GM19397 (cell line): ENCODE results near the gene CDX2.

Experiments used
- ATAC-seq: cut with Tn5 transposase; IDR thresholded peaks from one replicate; pipeline ENCODE4 v1.9.1; 2021; ENCODE audit warnings: mild to moderate bottlenecking, moderate library complexity; ENCODE audit not compliant: unreplicated experiment

Gene CDX2

DNA sequence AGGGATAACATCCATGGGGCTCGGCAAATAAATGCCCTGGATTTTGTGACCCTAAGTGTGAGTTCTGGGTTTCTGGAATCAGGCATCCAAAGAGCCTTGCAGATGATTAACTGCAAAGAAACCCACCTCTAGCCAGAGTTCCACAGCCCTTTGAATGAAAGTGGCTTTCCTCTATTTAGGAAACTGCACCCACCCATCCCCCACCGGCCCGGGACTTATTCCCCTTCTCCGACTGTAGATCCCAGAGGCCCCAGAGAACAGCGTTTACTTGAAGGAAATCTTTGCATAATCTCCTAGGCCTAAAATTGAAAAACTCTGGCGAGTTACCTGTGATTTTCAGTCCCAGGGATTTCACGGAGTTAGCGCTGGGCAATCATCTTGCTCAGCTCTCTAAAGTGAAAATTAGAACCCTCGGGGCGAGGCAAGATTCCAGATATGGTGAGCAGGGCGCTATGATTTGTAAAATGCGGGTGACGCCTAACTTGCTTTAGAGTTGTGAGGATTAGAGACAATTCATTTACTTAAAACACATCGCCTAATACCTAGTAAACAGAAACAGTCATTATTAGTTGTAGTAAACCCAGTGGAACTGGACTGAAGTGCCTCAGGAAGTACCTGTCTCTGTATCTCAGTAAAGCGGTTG, 10.0 kb upstream of the CDX2 start:
- no peak for ATAC-seq

- ATAC-seq, result no peak
These were observed 9.3 kb upstream of the CDX2 start for GRCh38 chr13:27978301-27978968.

DNA sequence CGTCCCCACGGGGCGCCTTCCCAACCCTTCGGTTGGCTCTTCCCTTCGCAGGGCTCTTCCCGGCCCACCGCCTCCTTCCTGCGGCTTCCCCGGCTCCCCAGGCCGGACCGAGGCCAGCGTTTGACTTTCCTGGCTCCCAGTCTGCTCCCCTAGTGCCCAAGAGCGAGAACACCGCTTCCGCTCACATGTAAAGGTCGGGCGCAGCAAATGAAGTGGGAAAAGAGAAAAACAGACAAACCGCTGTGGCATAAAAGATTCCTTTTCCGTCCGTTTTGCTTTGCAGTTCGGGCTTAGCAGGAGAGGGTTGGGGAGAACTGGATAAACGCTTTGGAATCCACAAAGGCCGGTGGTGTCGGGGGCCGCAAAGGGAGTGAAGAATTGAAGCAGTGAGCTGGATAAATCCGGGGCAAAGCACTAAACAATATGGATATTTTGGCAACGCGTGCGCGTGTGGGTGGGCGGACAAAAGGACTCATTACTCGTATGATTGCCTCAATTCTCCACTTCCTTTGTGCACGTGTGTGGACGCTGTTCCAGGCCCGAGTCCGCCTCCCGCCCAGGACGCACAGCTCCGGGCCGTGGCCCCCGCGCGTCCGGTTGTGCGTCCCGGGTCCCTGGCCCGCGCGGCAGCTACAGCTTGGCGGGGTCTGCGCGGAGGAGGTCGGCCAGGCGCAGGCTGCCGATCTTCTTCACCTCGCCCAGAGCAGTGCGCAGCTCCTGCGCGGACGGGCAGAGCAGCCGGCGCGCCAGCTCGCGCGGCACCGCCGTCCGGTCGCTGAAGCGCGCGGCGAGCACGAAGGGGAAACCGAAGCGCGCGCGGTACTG, 8.6 kb upstream of the CDX2 start:
- no peak for ATAC-seq

- no peak for ATAC-seq
These were observed 7.4 kb upstream of the CDX2 start for GRCh38 chr13:27976362-27977091.

- ATAC-seq, result no peak
These were observed 6.6 kb upstream of the CDX2 start for GRCh38 chr13:27975564-27976361.

GRCh38 chr13:27973961-27974662, 5.0 kb upstream of the CDX2 start:
- no peak for ATAC-seq

DNA sequence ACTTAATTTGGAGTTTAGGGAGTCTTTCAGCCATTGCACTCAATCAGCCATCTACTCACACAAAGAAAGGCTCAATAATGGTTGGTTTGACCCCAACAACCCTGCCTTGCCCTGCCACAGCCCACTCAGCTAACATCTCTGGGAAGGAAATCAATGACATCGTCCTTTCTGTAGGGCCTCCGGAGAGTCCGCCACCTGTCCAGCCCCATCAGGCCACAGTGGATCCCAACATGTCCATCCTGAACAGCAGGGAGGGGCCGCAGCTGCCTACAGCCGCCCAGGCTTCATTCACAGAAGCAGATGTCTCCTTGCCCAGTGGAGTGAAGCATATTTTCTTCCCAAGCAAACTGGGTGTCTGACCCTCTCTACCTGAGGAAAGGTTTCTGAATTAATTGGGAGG, 4.2 kb upstream of the CDX2 start:
- ATAC-seq, result no peak

- ATAC-seq, result no peak
These were observed 3.3 kb upstream of the CDX2 start for GRCh38 chr13:27972478-27972820.

DNA sequence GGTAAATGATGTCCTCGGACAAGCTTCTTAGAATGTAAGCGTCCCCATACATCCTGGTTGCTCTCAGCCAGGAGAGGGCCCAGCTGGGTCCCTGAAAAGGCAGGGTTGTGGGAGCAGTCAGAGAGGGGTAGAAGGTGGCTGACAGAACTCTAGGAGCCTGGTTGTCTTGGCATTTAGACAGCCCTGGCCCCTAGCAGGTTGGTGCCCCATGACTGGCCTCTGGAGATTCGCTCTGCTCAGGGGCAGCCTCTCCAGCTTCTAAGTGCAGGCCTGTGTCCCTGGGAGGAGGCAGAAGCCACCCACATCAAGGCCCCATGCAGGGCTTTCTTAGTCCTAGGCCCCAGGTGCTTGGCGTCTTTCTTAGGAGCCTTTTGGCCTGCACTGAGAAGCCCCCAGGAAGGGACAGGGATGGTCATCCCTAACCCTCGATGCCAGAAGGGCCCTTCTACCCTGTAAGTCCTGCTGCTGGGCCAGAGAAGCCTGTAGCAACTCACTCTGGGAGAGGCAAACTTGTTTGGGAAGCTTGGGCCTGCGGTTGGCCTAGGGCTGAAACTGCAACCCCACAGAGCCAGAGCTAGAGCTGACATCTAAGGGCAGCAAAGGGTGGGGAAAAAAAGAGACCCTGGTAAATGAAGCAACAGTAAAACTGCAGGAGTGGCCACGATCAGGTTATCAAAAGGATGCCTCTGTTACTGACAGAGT, 2.8 kb upstream of the CDX2 start:
- no peak for ATAC-seq

DNA sequence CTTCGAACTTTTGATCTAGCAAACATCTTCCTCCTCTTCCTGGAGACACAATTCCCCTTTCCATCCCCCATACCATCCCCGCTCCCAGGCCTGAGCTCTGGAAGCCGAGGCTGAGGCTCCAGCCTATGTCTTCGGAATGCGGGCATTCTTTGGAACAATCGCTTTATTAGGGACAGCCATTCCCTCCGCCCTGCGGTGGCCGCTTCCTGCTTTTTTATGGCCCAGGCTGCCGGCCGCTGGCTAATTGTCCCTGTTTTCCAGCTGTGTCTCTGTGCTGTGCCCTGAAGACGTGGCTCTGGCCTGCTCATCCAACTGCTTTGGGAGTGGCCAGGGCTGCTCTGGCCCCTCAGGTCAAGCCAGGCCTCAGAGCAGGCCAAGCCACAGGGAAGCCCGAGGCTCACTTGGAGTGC, 2.1 kb upstream of the CDX2 start:
- ATAC-seq, result no peak

DNA sequence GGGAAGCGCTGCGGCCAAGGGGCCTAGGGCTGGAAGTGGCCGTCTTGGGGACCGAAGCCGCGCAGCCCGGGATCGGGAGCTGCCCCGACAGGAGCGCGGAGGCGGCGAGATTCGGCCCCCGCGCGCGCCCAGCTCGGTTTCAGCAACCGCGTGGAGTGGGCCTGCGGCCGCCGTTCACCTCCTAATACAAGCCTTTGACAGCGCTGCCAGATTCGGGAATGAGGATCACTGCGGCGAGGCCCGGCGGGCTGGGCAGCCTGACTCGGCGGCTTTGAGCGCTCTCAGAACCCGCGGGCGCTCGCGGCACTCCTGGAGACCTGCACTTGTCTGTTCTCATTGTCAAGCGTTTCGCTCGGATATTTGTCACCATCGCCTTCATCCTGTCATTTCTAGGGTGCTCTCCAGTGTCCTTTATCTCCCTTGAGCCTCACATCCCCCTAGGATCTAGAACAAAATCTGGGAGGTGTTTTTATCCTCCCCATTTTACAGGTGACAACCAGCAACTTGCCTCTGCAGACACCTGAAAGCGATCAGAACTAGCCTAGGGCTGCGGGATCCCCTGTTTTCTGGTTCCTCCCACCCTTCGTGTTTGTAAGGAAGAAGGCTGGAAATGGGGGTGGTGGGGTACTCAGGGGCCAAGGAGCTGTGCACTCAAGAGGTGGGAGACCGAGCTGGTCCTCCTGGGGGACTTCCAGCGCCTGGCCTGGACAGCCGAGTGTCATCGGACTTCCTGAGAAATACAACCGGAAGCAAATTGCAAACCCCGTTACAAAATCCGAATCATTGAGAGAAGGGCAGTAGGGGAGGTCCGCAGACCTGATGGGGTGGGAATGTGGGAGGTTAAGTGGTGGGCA, 1.5 kb upstream of the CDX2 start:
- no peak for ATAC-seq

DNA sequence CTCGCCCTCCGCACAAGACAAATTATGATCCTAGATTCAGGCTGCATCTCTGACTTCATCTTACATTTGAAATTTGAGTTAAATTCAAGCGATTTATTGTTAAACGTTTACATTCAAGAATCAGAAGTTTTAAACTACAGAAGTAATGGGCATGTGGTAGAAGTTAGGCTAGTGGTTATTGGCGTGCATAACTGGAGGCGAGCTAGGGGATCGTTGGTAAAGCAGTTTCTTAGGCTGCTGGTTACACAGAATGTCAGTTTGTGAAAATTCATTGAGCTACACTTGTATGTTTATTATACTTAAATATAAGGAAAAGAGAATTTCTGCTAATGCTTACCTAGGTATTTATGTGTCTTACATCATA, 733 bp upstream of the CDX2 start:
- no peak for ATAC-seq

DNA sequence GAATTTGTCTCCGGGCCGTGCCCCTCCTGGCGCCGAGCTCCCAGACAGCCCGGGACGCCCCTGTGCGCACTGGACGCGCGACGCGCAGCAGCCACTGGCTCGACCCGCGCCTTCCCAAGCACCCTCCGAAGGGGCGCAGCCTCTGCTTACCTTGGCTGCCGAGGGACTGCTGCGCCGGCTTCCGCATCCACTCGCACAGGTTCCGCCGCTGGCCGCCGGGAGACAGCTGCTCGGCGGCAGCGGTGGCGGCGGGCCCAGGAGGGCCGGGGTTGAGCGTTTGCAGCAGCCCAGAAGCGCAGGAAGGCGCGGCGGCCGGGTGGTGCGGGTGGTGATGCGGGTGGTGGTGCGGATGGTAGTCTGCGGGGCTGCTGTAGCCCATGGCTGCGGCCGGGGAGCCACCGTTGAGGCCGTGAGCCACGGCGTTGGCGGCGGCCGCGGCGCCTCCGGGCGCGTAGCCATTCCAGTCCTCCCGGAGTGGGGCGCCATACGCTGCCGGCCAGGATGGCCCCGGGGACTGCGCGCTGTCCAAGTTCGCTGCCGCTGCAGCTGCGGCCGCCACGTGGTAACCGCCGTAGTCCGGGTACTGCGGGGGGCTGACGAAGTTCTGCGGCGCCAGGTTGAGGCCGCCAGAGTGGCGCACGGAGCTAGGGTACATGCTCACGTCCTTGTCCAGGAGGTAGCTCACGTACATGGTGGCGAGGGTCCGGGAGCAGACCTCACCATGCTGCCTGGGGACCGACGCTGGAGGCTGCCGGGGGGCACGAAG, 616 bp downstream of the CDX2 start:
- ATAC-seq, result no peak

GRCh38 chr13:27967736-27968315, 1.3 kb downstream of the CDX2 start:
- ATAC-seq, result no peak

- ATAC-seq, result no peak
These were observed 1.8 kb downstream of the CDX2 start for GRCh38 chr13:27967203-27967735.

- no peak for ATAC-seq
These were observed 2.4 kb downstream of the CDX2 start for GRCh38 chr13:27966641-27967202.
